ENCODE results near the gene SFXN2. TPM values are rescaled to one million over a fixed set of nuclear protein-coding genes. Genes with fewer than 3 reads are reported as not detected.
"Not testable (repeated sequence)": the region's sequence is repeated elsewhere in the genome, so short reads cannot be mapped to it uniquely, and the experiment has no call there.

Gene SFXN2, protein sequence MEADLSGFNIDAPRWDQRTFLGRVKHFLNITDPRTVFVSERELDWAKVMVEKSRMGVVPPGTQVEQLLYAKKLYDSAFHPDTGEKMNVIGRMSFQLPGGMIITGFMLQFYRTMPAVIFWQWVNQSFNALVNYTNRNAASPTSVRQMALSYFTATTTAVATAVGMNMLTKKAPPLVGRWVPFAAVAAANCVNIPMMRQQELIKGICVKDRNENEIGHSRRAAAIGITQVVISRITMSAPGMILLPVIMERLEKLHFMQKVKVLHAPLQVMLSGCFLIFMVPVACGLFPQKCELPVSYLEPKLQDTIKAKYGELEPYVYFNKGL
- 1.7 TPM for total RNA-seq
- long read RNA-seq, partial matches to known transcripts: 1 of 3 reads
- long read RNA-seq, other reads (novel, unspliced or antisense): 2 of 3 reads

DNA sequence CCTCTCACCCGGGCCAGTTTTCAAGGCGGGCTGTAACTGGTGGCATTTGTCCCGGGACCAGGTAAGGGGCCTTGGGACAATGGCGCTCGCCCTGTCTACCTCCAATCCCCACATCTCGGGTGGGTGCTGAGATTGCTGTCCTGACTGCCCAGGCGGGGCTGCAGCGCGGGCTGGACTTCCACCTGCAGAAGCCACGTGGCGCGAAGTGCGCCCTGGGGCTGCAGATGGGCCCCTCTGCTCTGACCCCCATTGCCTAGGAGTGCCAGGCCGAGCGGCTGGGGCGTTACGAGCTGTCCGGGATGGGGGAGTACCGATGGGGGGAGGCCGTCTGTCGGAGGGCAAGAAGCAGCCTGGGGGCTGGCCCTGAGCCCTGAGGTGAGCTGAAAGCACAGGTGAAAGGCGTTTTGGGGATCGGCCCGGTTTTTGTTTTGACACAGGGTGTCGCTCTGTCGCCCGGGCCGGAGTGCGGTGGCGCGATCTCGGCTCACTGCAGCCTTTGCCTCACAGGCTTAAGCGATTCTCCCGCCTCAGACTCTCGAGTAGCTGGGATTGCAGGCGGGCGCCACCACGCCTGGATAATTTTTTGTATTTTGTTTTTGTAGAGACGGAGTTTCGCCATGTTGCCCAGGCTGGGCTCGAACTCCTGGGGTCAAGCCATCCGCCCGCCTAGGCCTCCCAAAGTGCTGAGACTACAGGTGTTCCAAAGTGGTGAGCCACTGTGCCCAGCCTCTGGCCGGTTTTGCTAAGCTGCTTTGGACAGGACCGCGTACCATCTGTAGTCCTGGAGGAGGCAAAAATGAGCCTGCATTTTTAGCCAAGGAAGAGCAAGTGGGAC, at the start of gene SFXN2:
Gene SFXN2 (plus strand): TSS at position 16 of the 835 bp plus-strand sequence. CDS start 12,001 bp downstream, outside the sequence.
- DNase-seq (no peak), ATAC-seq (ENCODE audit: poor library complexity) (no peak)
- intact Hi-C loops (cut with DNase I): no loop called here

DNA sequence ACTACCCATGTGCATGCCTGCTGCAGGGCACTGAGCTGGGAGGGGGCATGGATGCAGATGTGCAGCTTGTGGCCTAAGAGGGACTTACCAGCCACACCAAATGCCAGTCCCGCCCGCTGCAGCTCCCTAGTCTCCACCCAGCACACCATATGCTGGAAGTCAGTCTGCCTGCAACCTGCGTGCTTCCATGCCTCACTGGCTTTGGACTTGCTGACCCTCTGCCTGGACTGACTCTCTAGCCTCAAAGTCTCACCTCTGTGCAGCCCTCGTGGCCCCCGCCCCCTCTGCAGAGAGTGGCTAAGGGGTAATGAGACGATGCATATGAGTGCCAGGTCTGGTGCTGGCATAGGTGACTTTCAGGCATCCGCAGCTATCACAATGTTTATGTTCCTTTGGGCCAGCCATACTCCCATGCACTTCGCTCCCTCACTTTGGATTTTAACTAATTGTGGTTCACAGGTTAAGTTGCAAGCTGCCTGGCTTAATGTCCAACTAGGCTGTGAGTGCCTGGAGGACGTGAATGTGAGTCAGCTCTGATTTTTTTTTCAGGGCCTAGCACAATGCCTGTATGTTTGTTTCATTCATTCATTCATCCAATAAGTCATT, 48.4 kb upstream of the SFXN2 start:
- DNase-seq (no peak), ATAC-seq (ENCODE audit: poor library complexity) (no peak)
- intact Hi-C loops (cut with DNase I): no loop called here

DNA sequence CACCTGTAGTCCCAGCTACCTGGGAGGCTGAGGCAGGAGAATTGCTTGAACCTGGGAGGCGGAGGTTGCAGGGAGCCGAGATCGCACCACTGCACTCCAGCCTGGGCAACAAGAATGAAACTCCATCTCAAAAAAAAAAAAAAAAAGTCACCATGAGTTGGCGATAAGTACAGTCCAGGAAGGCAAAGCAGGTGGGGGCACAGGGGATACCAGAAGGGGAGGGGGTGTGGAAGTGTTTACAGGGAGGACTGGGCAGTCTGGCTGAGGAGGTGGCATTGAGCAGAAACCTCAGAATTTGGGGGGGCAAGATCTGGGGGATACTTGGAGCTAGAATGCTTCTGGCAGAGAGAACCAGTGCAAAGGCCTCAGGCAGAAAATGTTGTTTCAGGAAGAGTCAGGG, 47.0 kb upstream of the SFXN2 start:
- ATAC-seq (ENCODE audit: poor library complexity); intact Hi-C loops (cut with DNase I); DNase-seq: not testable (repeated sequence)

DNA sequence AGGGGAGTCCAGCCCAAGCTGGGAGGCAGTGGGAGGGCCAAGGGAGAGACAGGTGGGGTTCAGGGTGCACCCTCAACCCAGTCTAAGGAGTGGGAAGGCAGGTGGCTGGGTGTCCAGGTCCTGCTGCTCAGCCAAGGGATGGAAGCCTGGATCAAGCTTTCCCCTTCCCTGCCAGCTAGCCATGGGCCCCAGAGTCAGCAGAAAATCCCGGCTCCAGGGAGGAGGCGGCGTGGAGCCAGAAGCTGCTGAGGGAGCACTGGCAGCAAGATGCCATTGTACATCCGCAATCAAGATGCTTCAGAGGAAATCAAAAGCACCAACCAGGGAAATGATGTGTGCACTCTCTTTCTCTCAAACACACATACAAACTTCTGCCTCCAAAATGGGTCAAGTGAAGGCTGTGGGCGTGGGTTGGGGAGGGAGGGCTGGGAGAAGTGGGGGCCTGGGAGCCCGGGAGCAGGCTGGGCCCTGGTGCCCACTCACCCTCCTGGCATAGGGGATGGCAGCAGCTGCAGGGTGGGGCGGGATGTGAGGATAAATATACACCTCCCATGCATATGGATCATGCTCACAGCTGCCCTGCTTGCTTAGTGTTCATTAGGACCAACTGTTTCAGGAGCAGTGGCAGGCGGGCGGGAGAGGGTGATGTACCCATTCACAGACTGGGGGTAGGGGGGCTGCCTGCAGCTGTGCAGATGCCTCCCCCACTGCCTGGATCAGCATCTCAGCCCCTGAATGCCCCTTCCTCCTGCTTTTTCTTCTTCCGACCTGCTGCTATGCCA, 45.9 kb upstream of the SFXN2 start:
- no peak for ATAC-seq (ENCODE audit: poor library complexity)
- intact Hi-C loops (cut with DNase I): no loop called here

DNA sequence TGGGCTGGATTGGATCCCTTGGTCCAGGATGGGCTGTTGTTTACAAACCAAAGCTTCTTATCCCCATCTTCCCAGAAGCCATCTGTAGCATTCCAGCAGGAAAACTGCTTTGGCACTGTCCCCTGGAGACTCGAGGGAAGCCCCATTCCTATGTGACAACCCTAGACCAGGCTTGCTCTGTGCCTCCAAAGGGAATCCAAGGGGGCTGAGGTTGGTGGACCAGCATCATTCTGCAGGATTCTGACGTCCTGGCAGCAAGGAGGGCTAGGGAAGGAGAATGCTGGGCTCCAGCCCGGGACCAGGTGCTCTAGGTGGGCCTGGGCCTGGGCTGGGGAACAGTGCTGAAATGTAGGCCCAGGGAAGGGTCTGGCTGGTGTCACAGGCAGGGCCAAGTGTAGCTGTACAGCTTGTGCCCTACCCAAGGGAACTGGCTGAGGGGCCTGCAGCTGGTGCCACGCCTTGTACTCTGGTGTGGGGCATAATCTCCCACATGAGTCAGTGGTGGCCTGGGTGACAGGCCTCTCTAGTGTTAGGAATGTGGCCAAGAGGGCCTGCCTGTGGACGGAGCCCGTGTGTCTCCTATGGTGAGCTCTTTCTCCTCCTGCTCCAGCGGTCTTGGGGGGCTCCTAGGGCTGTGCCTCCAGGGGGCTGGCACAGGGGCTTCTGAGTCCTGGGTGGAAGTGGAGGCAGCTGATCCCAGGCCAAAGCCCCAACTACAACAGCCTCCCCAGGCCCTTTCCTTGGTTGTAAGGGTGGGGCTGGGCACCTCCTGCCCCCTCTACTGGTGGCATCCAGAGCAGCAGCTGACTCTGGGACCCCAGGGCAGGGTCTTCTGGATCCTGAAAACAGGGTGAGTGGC, 45.0 kb upstream of the SFXN2 start:
- intact Hi-C loops (cut with DNase I): no loop called here
- ATAC-seq (ENCODE audit: poor library complexity): peak; percentile 75
- DNase-seq: peak; percentile 75

More for the DNA sequence above, 45.9 kb upstream of the SFXN2 start:
- DNase-seq: no peak

DNA sequence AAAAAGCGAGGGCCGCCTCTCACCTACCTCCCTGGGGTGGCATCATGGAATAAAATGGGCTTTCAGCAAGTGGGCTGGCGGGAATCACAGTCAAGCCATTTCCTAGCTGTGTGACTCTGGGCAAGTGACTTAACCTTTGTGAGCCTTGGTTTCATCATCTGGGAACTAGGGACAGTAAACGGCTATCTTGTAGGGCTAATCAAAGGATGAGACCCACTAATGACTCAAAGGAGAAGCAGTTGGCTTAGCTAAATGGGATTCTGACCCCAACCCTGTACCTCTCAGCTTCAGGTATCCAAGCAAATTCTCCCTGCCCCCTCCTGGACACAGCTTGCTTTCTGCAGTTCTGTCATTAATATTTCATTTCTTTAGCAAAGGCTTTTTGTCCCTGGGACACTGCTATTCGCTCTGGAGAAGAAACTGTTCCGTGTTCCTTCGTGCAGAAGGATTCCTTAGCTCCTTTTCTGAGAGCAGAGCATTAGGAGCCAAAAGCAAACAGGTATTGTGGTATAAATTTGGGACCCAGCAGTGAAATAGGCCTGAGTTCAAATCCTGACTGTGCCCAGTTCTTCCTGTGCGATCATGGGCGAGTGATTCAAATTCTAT, 44.3 kb upstream of the SFXN2 start:
- ATAC-seq (ENCODE audit: poor library complexity): no peak
- intact Hi-C loops (cut with DNase I): no loop called here
- no peak for DNase-seq

DNA sequence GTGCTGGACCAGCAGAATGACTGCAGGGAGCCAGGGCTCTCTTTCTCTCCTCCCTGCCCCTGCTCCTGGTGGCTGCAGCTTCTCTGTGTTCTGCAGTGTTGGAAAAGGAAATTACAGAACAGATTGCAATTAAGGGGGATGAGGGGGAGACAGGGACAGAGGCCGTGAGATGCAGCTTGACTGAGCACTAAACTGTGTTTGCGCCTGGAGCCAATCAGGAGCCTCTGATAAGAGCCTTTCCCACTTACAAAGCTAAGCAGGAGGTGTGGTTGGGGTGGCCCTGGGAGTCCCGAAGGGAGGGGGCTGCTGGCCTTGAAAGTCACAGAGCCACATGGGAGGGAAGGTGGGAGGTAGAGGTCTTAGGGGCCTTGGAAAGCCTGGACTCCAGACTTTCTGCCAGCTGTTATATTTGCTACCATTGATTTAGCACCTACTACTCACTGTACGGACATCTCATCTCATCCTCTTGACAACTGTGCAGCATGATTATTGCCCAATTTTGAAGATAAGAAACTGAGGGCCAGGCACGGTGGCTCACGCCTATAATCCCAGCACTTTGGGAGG, 43.5 kb upstream of the SFXN2 start:
- ATAC-seq (ENCODE audit: poor library complexity): no peak
- DNase-seq: no peak
- intact Hi-C loops (cut with DNase I): no loop called here

DNA sequence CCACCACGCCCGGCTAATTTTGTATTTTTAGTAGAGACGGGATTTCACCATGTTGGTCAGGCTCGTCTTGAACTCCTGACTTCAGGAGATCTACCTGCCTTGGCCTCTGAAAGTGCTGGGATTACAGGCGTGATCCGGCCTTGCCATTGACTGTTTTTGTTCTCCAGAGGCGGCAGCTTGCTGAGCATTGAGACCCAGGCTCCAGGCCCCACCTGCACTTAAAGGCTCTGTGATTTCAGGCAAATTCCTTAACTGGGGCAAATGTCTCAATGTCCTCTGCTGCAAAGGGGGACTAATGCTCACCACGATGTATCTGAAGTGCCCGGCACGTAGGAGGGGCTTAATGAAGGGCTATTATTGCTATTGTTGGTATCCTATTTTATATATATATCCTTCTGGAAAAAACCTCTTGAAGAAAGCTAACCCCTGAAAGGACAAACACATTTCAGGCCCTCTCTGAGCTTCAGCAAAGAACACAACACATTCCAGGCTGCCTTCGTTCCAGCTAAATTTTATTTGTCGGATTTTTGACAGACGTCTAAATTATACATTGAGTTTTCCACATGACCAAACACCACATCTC, 41.1 kb upstream of the SFXN2 start:
- ATAC-seq (ENCODE audit: poor library complexity): no peak
- no peak for DNase-seq
- intact Hi-C loops (cut with DNase I): no loop called here

DNA sequence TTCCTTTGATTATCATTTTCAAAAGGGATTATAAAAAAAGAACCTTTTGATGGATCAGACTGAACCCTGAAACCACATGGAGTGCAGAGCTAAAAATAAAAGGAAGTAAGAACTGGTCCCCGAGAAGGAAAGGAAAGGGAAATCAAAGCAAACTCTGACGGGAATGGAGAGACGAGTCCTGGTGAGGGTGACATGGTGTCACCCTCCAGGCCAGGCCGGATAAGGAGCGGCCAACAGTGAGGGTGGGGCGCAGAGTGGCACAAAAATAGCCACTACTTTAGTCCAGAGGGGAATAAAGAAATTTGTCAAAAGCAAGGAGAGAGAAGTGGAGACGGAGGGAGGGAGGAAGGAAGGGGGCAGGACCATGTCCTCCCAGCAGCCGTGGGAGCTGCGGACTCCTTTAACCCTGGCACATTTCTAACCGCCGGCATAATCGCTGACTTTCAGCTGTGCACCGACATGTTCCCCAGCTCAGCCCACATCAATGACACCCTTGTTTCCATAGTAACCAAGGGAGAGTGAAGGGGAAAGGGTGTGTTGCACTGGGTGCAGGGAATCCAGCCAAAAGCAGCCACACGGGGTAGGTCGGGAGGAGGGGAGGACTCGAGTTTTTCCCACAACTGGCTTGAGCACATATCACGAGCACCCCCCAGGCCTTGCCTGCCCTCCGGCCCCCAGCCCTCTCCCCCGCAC, 40.5 kb upstream of the SFXN2 start:
- intact Hi-C loops (cut with DNase I): no loop called here
- peak; percentile 73 for DNase-seq
- peak; percentile 66 for ATAC-seq (ENCODE audit: poor library complexity)

DNA sequence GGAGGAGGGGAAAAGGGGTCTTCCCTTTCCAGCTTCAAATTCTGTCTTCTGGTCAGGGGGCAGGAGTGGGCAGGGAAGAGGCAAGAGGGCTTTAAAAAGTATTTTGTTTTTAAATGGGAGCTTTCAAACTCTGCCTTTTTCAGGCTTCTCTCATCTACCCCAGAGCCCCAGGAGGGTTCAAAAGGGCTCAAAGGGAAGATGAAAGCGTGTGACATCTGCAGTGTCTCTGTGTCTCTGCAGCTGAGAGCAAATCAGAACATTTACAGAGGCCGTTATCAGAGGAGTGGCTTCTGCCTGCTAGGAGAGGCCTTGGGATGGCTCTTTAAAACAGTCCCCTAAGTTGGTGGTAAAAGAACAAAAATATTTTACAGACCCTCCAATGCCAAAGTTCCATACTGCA, 39.9 kb upstream of the SFXN2 start:
- DNase-seq: no peak
- ATAC-seq (ENCODE audit: poor library complexity): peak; percentile 23
- intact Hi-C loops (cut with DNase I): no loop called here

DNA sequence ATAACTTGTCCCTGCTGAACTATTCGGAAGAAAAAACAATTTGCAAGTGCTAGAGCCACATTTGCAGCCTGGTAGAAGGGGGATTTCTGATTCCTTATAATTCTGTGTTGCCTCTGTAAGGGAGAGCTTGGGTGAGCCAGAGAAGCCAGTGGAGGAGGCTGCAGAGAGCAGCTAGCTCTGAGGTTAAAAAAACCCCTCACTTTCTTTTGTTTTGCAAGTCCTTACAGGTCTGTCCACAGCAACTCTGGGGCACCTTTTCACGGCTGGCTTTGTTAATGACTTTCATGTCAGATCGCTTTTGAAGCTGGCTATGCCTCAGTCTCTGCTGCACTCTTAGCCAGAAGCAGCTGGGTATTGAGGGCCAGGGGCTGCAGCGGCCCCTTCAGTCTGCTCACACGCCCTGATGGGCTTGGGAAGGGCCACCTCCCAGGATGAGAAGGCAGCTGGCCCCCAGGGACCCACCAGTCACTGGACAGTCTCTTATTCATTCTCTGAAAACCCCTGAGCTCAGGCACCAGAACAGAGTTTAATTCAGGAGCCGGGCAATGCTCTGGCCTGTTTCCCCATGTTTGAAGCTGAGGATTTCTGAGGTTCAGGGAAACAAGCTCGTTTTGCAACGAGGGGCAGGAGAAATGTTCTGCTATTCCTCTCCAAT, 39.3 kb upstream of the SFXN2 start:
- intact Hi-C loops (cut with DNase I): no loop called here
- no peak for ATAC-seq (ENCODE audit: poor library complexity)
- no peak for DNase-seq

DNA sequence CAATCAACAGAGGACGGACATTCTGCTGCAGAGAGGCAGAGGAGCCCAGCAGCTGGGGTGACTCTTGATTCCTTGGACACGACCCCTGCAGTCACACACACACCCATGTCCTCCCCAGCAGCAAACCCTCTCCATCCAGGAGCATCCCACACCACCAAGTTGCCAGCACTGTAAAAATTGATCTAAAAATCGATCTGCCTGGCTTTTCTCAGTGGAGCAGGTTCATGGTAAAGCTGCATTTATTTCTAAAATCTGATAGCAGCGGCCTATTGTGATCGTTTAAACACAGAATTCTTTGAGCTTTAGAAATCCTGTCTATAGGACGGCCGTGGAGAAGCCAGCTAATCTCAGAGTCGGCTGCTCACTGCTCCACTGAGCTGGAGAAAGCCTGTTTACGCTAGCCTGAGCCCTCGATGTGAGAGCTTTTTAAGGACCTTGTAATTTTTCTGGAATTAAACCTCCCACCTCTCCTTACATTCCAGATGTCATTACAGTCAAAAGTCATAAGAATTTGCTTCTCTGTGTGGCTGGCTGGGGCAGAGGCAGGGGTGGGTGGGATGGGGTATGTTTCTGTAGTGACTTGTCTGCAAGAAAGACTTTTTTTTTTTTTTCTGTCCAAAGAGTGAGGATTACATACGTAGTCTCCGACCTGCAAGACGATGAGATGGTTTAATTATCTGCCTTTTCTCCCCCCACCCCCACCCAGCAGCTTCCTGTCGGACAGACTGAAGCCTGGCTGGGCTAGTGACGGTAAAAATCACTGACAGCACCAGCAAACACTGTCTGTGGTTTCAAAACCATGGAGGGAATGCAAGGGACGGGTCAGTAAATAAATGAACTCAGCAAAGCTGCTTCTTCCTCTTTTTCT, 38.5 kb upstream of the SFXN2 start:
- intact Hi-C loops (cut with DNase I): no loop called here
- no peak for ATAC-seq (ENCODE audit: poor library complexity)
- no peak for DNase-seq

DNA sequence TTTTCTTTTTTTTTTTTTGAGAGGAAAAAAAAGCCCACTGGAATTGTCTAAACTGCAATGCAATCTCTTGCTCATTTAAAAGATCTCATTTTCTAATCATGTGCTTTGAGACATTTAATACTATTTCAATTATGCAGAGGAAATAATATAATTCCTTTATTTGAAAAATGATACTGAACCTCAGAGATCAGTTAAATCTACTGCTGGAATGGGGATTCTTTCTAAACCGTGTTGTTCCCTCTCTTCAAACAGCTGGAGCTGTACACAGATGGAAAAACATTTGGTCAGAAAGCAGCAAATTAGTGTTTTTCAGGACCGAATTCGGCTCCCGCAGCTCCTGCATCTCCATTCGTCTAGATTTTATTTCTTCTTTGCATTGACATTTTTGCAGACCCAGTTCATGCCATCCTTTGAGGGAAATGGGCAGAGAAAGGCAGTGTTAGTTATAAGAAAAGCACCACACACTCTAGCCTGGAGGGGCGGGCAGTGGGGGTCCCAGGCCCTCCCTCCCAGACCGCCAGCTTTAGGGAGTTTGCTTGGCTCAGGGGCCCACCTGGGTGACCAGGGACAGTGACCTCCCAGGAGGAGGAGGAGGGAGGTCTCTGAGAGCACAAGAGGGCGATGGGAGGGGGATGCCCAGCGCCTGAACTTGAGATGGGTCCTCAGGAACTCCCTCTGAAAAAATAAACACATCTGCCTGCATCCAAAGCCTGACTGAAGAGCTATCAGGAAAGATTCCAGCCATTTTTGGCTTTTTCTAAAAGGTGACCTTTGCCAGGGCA, 37.7 kb upstream of the SFXN2 start:
- intact Hi-C loops (cut with DNase I): no loop called here
- DNase-seq: no peak
- ATAC-seq (ENCODE audit: poor library complexity): no peak

All from Right ventricle myocardium superior (tissue), 1 donor.